GM12872 (cell line): ENCODE measurements around the gene FMNL2.

Experiments used
- CTCF ChIP-seq: IDR thresholded peaks from 3 replicates; pipeline ENCODE4 v1.5.1; 2011; ENCODE audit warnings: low read depth, mild to moderate bottlenecking, low read length, moderate library complexity; ENCODE audit not compliant: insufficient read depth

The FMNL2 gene

GRCh38 chr2:152650768-152651371 is 315.9 kb downstream of the FMNL2 start:
- TF ChIP-seq CTCF = no peak

GRCh38 chr2:152651834-152652233 is 316.9 kb downstream of the FMNL2 start:
- TF ChIP-seq CTCF = no peak

GRCh38 chr2:152655880-152656279 is 320.9 kb downstream of the FMNL2 start:
- no peak for TF ChIP-seq CTCF

GRCh38 chr2:152657043-152657442 is 322.1 kb downstream of the FMNL2 start:
- TF ChIP-seq CTCF = no peak

- no peak for TF ChIP-seq CTCF
Observed at GRCh38 chr2:152658221-152658620, 323.2 kb downstream of the FMNL2 start.

GRCh38 chr2:152661076-152661475 is 326.1 kb downstream of the FMNL2 start:
- no peak for TF ChIP-seq CTCF

GRCh38 chr2:152664725-152665124 is 329.8 kb downstream of the FMNL2 start:
- TF ChIP-seq CTCF = no peak

GRCh38 chr2:152674334-152674733 is 339.4 kb downstream of the FMNL2 start:
- no peak for TF ChIP-seq CTCF
